Loucy (cell line): ENCODE results near the gene SYCP1.

Experiments used
- H2AFZ ChIP-seq: fragments of 200-600 bp; sonication (generic); 2 replicates; pipeline ENCODE4 v1.6.0; 2016; ENCODE audit warnings: antibody characterized with exemption, mild to moderate bottlenecking, low read length, moderate library complexity
- H3F3A ChIP-seq: fragments of 200-600 bp; 2 replicates; pipeline ENCODE4 v1.6.0; 2016; ENCODE audit warnings: antibody characterized with exemption, low read depth, mild to moderate bottlenecking
- H3K27me3 ChIP-seq: fragments of 200-600 bp; sonication (generic); 2 replicates; pipeline ENCODE4 v1.6.1; 2014; ENCODE audit warnings: low read length, mild to moderate bottlenecking; ENCODE audit not compliant: insufficient read depth, poor library complexity, severe bottlenecking
- H3K36me3 ChIP-seq: fragments of 200-600 bp; sonication (generic); 2 replicates; pipeline ENCODE4 v1.6.1; 2016; ENCODE audit warnings: low read length; ENCODE audit not compliant: insufficient read depth
- H3K4me1 ChIP-seq: fragments of 200-600 bp; sonication (generic); 2 replicates; pipeline ENCODE4 v1.5.1; 2014; ENCODE audit warnings: low read length, mild to moderate bottlenecking; ENCODE audit not compliant: insufficient read depth, poor library complexity, severe bottlenecking
- H3K4me2 ChIP-seq: fragments of 200-600 bp; sonication (generic); 2 replicates; pipeline ENCODE4 v1.6.0; 2014; ENCODE audit warnings: antibody characterized with exemption, low read length, low read depth, mild to moderate bottlenecking; ENCODE audit not compliant: poor library complexity, severe bottlenecking
- H3K4me3 ChIP-seq: fragments of 200-600 bp; sonication (generic); 2 replicates; pipeline ENCODE4 v1.5.1; 2014; ENCODE audit warnings: low read length, mild to moderate bottlenecking, mixed read lengths; ENCODE audit not compliant: poor library complexity, severe bottlenecking
- H3K79me2 ChIP-seq: fragments of 200-600 bp; sonication (generic); 2 replicates; pipeline ENCODE4 v1.6.1; 2014; ENCODE audit warnings: low read length; ENCODE audit not compliant: insufficient read depth
- H3K9ac ChIP-seq: fragments of 200-600 bp; sonication (generic); 2 replicates; pipeline ENCODE4 v1.6.0; 2014; ENCODE audit warnings: mild to moderate bottlenecking, low read depth, low read length, moderate library complexity; ENCODE audit not compliant: poor library complexity, severe bottlenecking
- H3K9me2 ChIP-seq: fragments of 200-600 bp; sonication (generic); replicated peaks from 2 replicates; pipeline ENCODE4 v1.6.1; 2016; ENCODE audit warnings: low read depth, low read length, mixed read lengths
- H3K9me3 ChIP-seq: fragments of 200-600 bp; sonication (generic); 2 replicates; pipeline ENCODE4 v1.6.1; 2014; ENCODE audit warnings: mild to moderate bottlenecking, antibody characterized with exemption, low read length, low read depth; ENCODE audit not compliant: insufficient read depth
- H4K20me1 ChIP-seq: fragments of 200-600 bp; sonication (generic); 2 replicates; pipeline ENCODE4 v1.6.0; 2014; ENCODE audit warnings: antibody characterized with exemption, low read length, mild to moderate bottlenecking; ENCODE audit not compliant: insufficient read depth, poor library complexity, severe bottlenecking
- CTCF ChIP-seq: fragments of 200-600 bp; sonication (generic); conservative IDR thresholded peaks from 2 replicates; pipeline ENCODE4 v1.5.1; 2014; ENCODE audit warnings: mild to moderate bottlenecking, antibody characterized with exemption, low read length
- EZH2phosphoT487 ChIP-seq: fragments of 200-600 bp; IDR thresholded peaks from 2 replicates; pipeline ENCODE4 v1.6.1; 2018; ENCODE audit warnings: antibody characterized with exemption, mild to moderate bottlenecking, moderate library complexity, borderline replicate concordance

The SYCP1 gene

GRCh38 chr1:115035652-115036051 is 181.0 kb downstream of the SYCP1 start:
- no peaks in the 10 kb centered on the region for H3K27me3 ChIP-seq
- no peak overlapping the region for H3K4me2 ChIP-seq

GRCh38 chr1:115036814-115037507 is 182.3 kb downstream of the SYCP1 start:
- no peaks in the 10 kb centered on the region for H3K4me1 ChIP-seq
- H3K9me3 ChIP-seq, result no peaks in the 10 kb centered on the region
- TF ChIP-seq CTCF, result no peak
- no peak for TF ChIP-seq EZH2phosphoT487
- H3K79me2 ChIP-seq, result no peaks in the 10 kb centered on the region
- no peaks in the 10 kb centered on the region for H3F3A ChIP-seq
- no peaks in the 10 kb centered on the region for H4K20me1 ChIP-seq
- H3K4me2 ChIP-seq, result no peak overlapping the region
- H3K9ac ChIP-seq, result no peak overlapping the region
- no peak overlapping the region for H3K4me3 ChIP-seq
- no peak overlapping the region for H2AFZ ChIP-seq
- H3K27me3 ChIP-seq, result no peaks in the 10 kb centered on the region
- H3K9me2 ChIP-seq, result no peaks in the 10 kb centered on the region
- H3K36me3 ChIP-seq, result no peaks in the 10 kb centered on the region

More at GRCh38 chr1:115035652-115036051, 181.0 kb downstream of the SYCP1 start:
- Histone ChIP-seq H4K20me1 (no peaks in the 10 kb centered on the region), H3K4me1 (no peaks in the 10 kb centered on the region), H3K9ac (no peak overlapping the region), H3K79me2 (no peaks in the 10 kb centered on the region), H2AFZ (no peak overlapping the region), H3F3A (no peaks in the 10 kb centered on the region), H3K9me3 (no peaks in the 10 kb centered on the region), H3K9me2 (no peaks in the 10 kb centered on the region), H3K4me3 (no peak overlapping the region), H3K36me3 (no peaks in the 10 kb centered on the region)
- TF ChIP-seq CTCF (no peak), EZH2phosphoT487 (no peak)

GRCh38 chr1:115040501-115040900 is 185.8 kb downstream of the SYCP1 start:
- Histone ChIP-seq H3K79me2 (no peaks in the 10 kb centered on the region), H4K20me1 (no peaks in the 10 kb centered on the region), H3K36me3 (no peaks in the 10 kb centered on the region), H3K4me3 (no peak overlapping the region), H3K27me3 (no peaks in the 10 kb centered on the region), H3K9ac (no peak overlapping the region), H3K9me3 (no peaks in the 10 kb centered on the region), H3K4me2 (no peak overlapping the region), H3K4me1 (no peaks in the 10 kb centered on the region), H3F3A (no peaks in the 10 kb centered on the region), H3K9me2 (no peaks in the 10 kb centered on the region), H2AFZ (no peak overlapping the region)
- no peak for TF ChIP-seq EZH2phosphoT487
- TF ChIP-seq CTCF, result peak; percentile 44
